Endothelial cell of umbilical vein (primary cell): Measurements from ENCODE around the gene SLC6A1.

Experiments
- CTCF ChIP-seq, 2 donors: IDR thresholded peaks; 1 replicate in 1 of 2; 2 replicates in 1 of 2; pipeline ENCODE4 v1.5.1; 2011; ENCODE audit warnings: low read length in 2 of 2, mild to moderate bottlenecking in 2 of 2, moderate library complexity in 2 of 2, control low read depth in 1 of 2, inconsistent platforms in 1 of 2, low read depth in 1 of 2; ENCODE audit not compliant: insufficient read depth in 1 of 2; ENCODE audit errors: extremely low read depth in 1 of 2
- GATA2 ChIP-seq: IDR thresholded peaks from 2 replicates; pipeline ENCODE4 v1.7.0; 2011; ENCODE audit warnings: low read depth, mild to moderate bottlenecking, moderate library complexity, mixed read lengths, low read length; ENCODE audit not compliant: insufficient read length, insufficient read depth

- TF ChIP-seq GATA2 = no peak
- no peak for TF ChIP-seq CTCF (IDR thresholded peaks at IDR 0.05; ENCODE audit: extremely low read depth in 1 of 2, insufficient read depth in 1 of 2, low read depth in 1 of 2, low read length in 2 of 2)
Measured at GRCh38 chr3:11054739-11055438, 62.3 kb downstream of the SLC6A1 start.
